ENCODE data around the gene SUGP2. TPM values are rescaled to one million over a fixed set of nuclear protein-coding genes. Genes with fewer than 3 reads are reported as not detected.
"Not testable (repeated sequence)": the region's sequence is repeated elsewhere in the genome, so short reads cannot be mapped to it uniquely, and the experiment has no call there.

The SUGP2 gene
- total RNA-seq, 3 donors from 2014 or later (not counting 1 experiment from before 2014, with no cell fraction given), result 220 to 237 (median 236) TPM

GRCh38 chr19:18955042-18955441, 78.3 kb downstream of the SUGP2 start:
- whole genome bisulfite sequencing (ENCODE audit: insufficient coverage), result 94% methylated on average over 2 of the region's 2 CpGs
- no peaks in the 10 kb centered on the region for H3K36me3 Mint-ChIP-seq
- intact Hi-C loops (cut with micrococcal nuclease), result no loop called here
- H3K27me3 Mint-ChIP-seq (ENCODE audit: low read depth in 2 of 2), result peaks cover 5 to 12% of the 10 kb centered on the region in 2 donors
- no peak overlapping the region for H3K4me3 Mint-ChIP-seq
- H3K4me1 ChIP-seq (ENCODE audit: control insufficient read depth, insufficient read depth, low read length), result peaks cover under 1% of the 10 kb centered on the region
- no peak overlapping the region for H3K27ac Mint-ChIP-seq
- H3K4me1 Mint-ChIP-seq, result no peaks in the 10 kb centered on the region
- no peak overlapping the region for H3K27ac ChIP-seq (ENCODE audit: low read length)
- TF ChIP-seq, protein P1, sequence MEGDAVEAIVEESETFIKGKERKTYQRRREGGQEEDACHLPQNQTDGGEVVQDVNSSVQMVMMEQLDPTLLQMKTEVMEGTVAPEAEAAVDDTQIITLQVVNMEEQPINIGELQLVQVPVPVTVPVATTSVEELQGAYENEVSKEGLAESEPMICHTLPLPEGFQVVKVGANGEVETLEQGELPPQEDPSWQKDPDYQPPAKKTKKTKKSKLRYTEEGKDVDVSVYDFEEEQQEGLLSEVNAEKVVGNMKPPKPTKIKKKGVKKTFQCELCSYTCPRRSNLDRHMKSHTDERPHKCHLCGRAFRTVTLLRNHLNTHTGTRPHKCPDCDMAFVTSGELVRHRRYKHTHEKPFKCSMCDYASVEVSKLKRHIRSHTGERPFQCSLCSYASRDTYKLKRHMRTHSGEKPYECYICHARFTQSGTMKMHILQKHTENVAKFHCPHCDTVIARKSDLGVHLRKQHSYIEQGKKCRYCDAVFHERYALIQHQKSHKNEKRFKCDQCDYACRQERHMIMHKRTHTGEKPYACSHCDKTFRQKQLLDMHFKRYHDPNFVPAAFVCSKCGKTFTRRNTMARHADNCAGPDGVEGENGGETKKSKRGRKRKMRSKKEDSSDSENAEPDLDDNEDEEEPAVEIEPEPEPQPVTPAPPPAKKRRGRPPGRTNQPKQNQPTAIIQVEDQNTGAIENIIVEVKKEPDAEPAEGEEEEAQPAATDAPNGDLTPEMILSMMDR (IDR thresholded peaks at IDR 0.05), result no peak
- no peaks in the 10 kb centered on the region for H3K27me3 ChIP-seq (ENCODE audit: control insufficient read depth, insufficient read depth, low read length)
- H3K4me3 ChIP-seq (ENCODE audit: low read length), result no peak overlapping the region
- no peak for ATAC-seq
- no peaks in the 10 kb centered on the region for H3K36me3 ChIP-seq (ENCODE audit: control insufficient read depth, insufficient read depth, low read length)
- H3K9me3 Mint-ChIP-seq, result peaks cover 3 to 5% of the 10 kb centered on the region in 2 donors
- no peaks in the 10 kb centered on the region for H3K9me3 ChIP-seq (ENCODE audit: control insufficient read depth, insufficient read depth, low read length)
- no peak for DNase-seq

- peaks cover 10% of the 10 kb centered on the region for H3K4me1 ChIP-seq (ENCODE audit: control insufficient read depth, insufficient read depth, low read length)
- H3K27me3 ChIP-seq (ENCODE audit: control insufficient read depth, insufficient read depth, low read length), result no peaks in the 10 kb centered on the region
- Mint-ChIP-seq H3K4me1 (peaks cover 0 to 6% of the 10 kb centered on the region in 2 donors), H3K27me3 (ENCODE audit: low read depth in 2 of 2) (peaks cover 5 to 12% of the 10 kb centered on the region in 2 donors), H3K9me3 (peaks cover 3 to 5% of the 10 kb centered on the region in 2 donors), H3K4me3 (no peak overlapping the region), H3K27ac (no peak overlapping the region), H3K36me3 (no peaks in the 10 kb centered on the region)
- 90% methylated on average over 3 of the region's 3 CpGs for WGBS (ENCODE audit: insufficient coverage)
- no peaks in the 10 kb centered on the region for H3K9me3 ChIP-seq (ENCODE audit: control insufficient read depth, insufficient read depth, low read length)
- TF ChIP-seq, protein P1 (IDR thresholded peaks at IDR 0.05), result no peak
- no peak for ATAC-seq
- intact Hi-C loops (cut with micrococcal nuclease), result no loop called here
- H3K4me3 ChIP-seq (ENCODE audit: low read length), result no peak overlapping the region
- no peak for DNase-seq
- H3K27ac ChIP-seq (ENCODE audit: low read length), result no peak overlapping the region
- H3K36me3 ChIP-seq (ENCODE audit: control insufficient read depth, insufficient read depth, low read length), result no peaks in the 10 kb centered on the region
These were observed 79.2 kb downstream of the SUGP2 start for GRCh38 chr19:18954094-18954493.

GRCh38 chr19:18952364-18953003, 80.8 kb downstream of the SUGP2 start:
- H3K4me1 Mint-ChIP-seq; H3K9me3 Mint-ChIP-seq; DNase-seq; H3K36me3 Mint-ChIP-seq; H3K4me3 Mint-ChIP-seq; H3K9me3 ChIP-seq (ENCODE audit: control insufficient read depth, insufficient read depth, low read length); H3K4me3 ChIP-seq (ENCODE audit: low read length); H3K27me3 ChIP-seq (ENCODE audit: control insufficient read depth, insufficient read depth, low read length); H3K27ac ChIP-seq (ENCODE audit: low read length); ATAC-seq; H3K36me3 ChIP-seq (ENCODE audit: control insufficient read depth, insufficient read depth, low read length); intact Hi-C loops (cut with micrococcal nuclease); H3K27ac Mint-ChIP-seq: not testable (repeated sequence)
- peaks cover 5 to 19% of the 10 kb centered on the region in 2 donors for H3K27me3 Mint-ChIP-seq (ENCODE audit: low read depth in 2 of 2)
- peaks cover 22% of the 10 kb centered on the region for H3K4me1 ChIP-seq (ENCODE audit: control insufficient read depth, insufficient read depth, low read length)
- 74% methylated on average over 17 of the region's 17 CpGs for WGBS (ENCODE audit: insufficient coverage)

GRCh38 chr19:18951721-18952281, 81.5 kb downstream of the SUGP2 start:
- Histone ChIP-seq H3K4me3 (ENCODE audit: low read length) (no peak overlapping the region), H3K27ac (ENCODE audit: low read length) (no peak overlapping the region), H3K9me3 (ENCODE audit: control insufficient read depth, insufficient read depth, low read length) (no peaks in the 10 kb centered on the region), H3K36me3 (ENCODE audit: control insufficient read depth, insufficient read depth, low read length) (no peaks in the 10 kb centered on the region), H3K4me1 (ENCODE audit: control insufficient read depth, insufficient read depth, low read length) (peaks cover 22% of the 10 kb centered on the region), H3K27me3 (ENCODE audit: control insufficient read depth, insufficient read depth, low read length) (peaks cover 2% of the 10 kb centered on the region)
- no peak overlapping the region for H3K4me3 Mint-ChIP-seq
- no peak overlapping the region for H3K27ac Mint-ChIP-seq
- ATAC-seq (no peak), DNase-seq (no peak)
- 90% methylated on average over 6 of the region's 7 CpGs for WGBS (ENCODE audit: insufficient coverage)
- intact Hi-C loops (cut with micrococcal nuclease), result no loop called here
- H3K27me3 Mint-ChIP-seq (ENCODE audit: low read depth in 2 of 2), result peaks cover 5 to 19% of the 10 kb centered on the region in 2 donors
- peaks cover 0 to 9% of the 10 kb centered on the region in 2 donors for H3K4me1 Mint-ChIP-seq
- H3K36me3 Mint-ChIP-seq, result no peaks in the 10 kb centered on the region
- H3K9me3 Mint-ChIP-seq, result peaks cover 3 to 5% of the 10 kb centered on the region in 2 donors
- TF ChIP-seq, protein P1 (IDR thresholded peaks at IDR 0.05), result no peak

Measured in natural killer cell (primary cell).